ENCODE results near the gene CDH23.

The CDH23 gene

GRCh38 chr10:71512761-71513539 is 116.2 kb downstream of the CDH23 start:
- no peak for DNase-seq (ENCODE audit: low read depth in 2 of 2, low spot score in 1 of 2)

GRCh38 chr10:71513540-71513853 is 116.8 kb downstream of the CDH23 start:
- no peak for DNase-seq (ENCODE audit: low read depth in 2 of 2, low spot score in 1 of 2)

- no peak for DNase-seq (ENCODE audit: low read depth in 2 of 2, low spot score in 1 of 2)
These were observed 117.2 kb downstream of the CDH23 start for GRCh38 chr10:71513936-71514335.

GRCh38 chr10:71515531-71516172 is 118.9 kb downstream of the CDH23 start:
- DNase-seq (ENCODE audit: low read depth in 2 of 2, low spot score in 1 of 2): no peak

- no peak for DNase-seq (ENCODE audit: low read depth in 2 of 2, low spot score in 1 of 2)
These were observed 120.2 kb downstream of the CDH23 start for GRCh38 chr10:71516890-71517289.

- DNase-seq (ENCODE audit: low read depth in 2 of 2, low spot score in 1 of 2): no peak
These were observed 120.8 kb downstream of the CDH23 start for GRCh38 chr10:71517298-71518169.

GRCh38 chr10:71520042-71520441 is 123.3 kb downstream of the CDH23 start:
- no peak for DNase-seq (ENCODE audit: low read depth in 2 of 2, low spot score in 1 of 2)

GRCh38 chr10:71521504-71522441 is 125.1 kb downstream of the CDH23 start:
- no peak for DNase-seq (ENCODE audit: low read depth in 2 of 2, low spot score in 1 of 2)

GRCh38 chr10:71522442-71523144 is 125.9 kb downstream of the CDH23 start:
- DNase-seq (ENCODE audit: low read depth in 2 of 2, low spot score in 1 of 2): no peak

GRCh38 chr10:71523756-71524155 is 127.0 kb downstream of the CDH23 start:
- no peak for DNase-seq (ENCODE audit: low read depth in 2 of 2, low spot score in 1 of 2)

- no peak for DNase-seq (ENCODE audit: low read depth in 2 of 2, low spot score in 1 of 2)
These were observed 128.4 kb downstream of the CDH23 start for GRCh38 chr10:71525092-71525491.

- no peak for DNase-seq (ENCODE audit: low read depth in 2 of 2, low spot score in 1 of 2)
These were observed 129.0 kb downstream of the CDH23 start for GRCh38 chr10:71525721-71526120.

GRCh38 chr10:71526653-71527052 is 129.9 kb downstream of the CDH23 start:
- DNase-seq (ENCODE audit: low read depth in 2 of 2, low spot score in 1 of 2): no peak

- DNase-seq (ENCODE audit: low read depth in 2 of 2, low spot score in 1 of 2): no peak
These were observed 130.4 kb downstream of the CDH23 start for GRCh38 chr10:71527135-71527534.

- DNase-seq (ENCODE audit: low read depth in 2 of 2, low spot score in 1 of 2): no peak
These were observed 131.9 kb downstream of the CDH23 start for GRCh38 chr10:71528371-71529206.

GRCh38 chr10:71529207-71529827 is 132.6 kb downstream of the CDH23 start:
- no peak for DNase-seq (ENCODE audit: low read depth in 2 of 2, low spot score in 1 of 2)

- DNase-seq (ENCODE audit: low read depth in 2 of 2, low spot score in 1 of 2): no peak
These were observed 134.1 kb downstream of the CDH23 start for GRCh38 chr10:71530781-71531180.

- DNase-seq (ENCODE audit: low read depth in 2 of 2, low spot score in 1 of 2): no peak
These were observed 135.0 kb downstream of the CDH23 start for GRCh38 chr10:71531485-71532446.
